Coronary artery (tissue), 2 donors: Measurements from ENCODE around the gene AP1S1.
A peak's percentile ranks its signal among the peaks of the same experiment; 100 is the strongest.

ENCODE experiments used
- DNase-seq: peaks from one replicate; pipeline ENCODE4 v3.0.0-alpha.2; 2017; ENCODE audit warnings: low spot score
- H3K27ac ChIP-seq, 2 donors: fragments of 200-600 bp; sonication (generic); one replicate each; pipeline ENCODE4 v1.5.1; 2016 to 2019
- H3K4me3 ChIP-seq: fragments of 200-600 bp; sonication (generic); 2 replicates; pipeline ENCODE4 v1.5.1; 2016; ENCODE audit warnings: mild to moderate bottlenecking, moderate library complexity
- CTCF ChIP-seq: fragments of 200-600 bp; sonication (generic); IDR thresholded peaks from one replicate; pipeline ENCODE4 v1.5.1; 2019; ENCODE audit warnings: antibody characterized with exemption

Gene AP1S1

GRCh38 chr7:101151908-101152651, 2.2 kb upstream of the AP1S1 start:
- DNase-seq: no peak
- TF ChIP-seq CTCF: no peak
- Histone ChIP-seq H3K27ac (no peak overlapping the region), H3K4me3 (no peak overlapping the region)

GRCh38 chr7:101154693-101155102, 422 bp downstream of the AP1S1 start:
- Histone ChIP-seq H3K4me3 (peak overlapping the region; percentile 91), H3K27ac (no peak overlapping the region)
- TF ChIP-seq CTCF: no peak
- DNase-seq: no peak

GRCh38 chr7:101155303-101155702, 1.0 kb downstream of the AP1S1 start:
- DNase-seq: no peak
- Histone ChIP-seq H3K4me3 (peak overlapping the region; percentile 91), H3K27ac (no peak overlapping the region)
- no peak for TF ChIP-seq CTCF

GRCh38 chr7:101156277-101156676, 2.0 kb downstream of the AP1S1 start:
- H3K27ac ChIP-seq: no peak overlapping the region
- no peak overlapping the region for H3K4me3 ChIP-seq
- no peak for TF ChIP-seq CTCF

GRCh38 chr7:101156866-101157589, 2.8 kb downstream of the AP1S1 start:
- no peak for DNase-seq
- no peak overlapping the region for H3K4me3 ChIP-seq
- TF ChIP-seq CTCF: no peak
- no peak overlapping the region for H3K27ac ChIP-seq

More at GRCh38 chr7:101156277-101156676, 2.0 kb downstream of the AP1S1 start:
- DNase-seq: no peak

- H3K4me3 ChIP-seq: no peak overlapping the region
- H3K27ac ChIP-seq: no peak overlapping the region
- no peak for DNase-seq
- no peak for TF ChIP-seq CTCF
These were observed 5.7 kb downstream of the AP1S1 start for GRCh38 chr7:101159696-101160674.
